Measurements from ENCODE around the gene NAV2.

Gene NAV2

GRCh38 chr11:19816040-19816439 lies 103.4 kb downstream of the NAV2 start:
- DNase-seq (ENCODE audit: insufficient read length, low spot score) (no peak), FAIRE-seq (no peak)
- TF ChIP-seq POLR2A (IDR thresholded peaks at IDR 0.05; ENCODE audit: low read depth, low read length): no peak

GRCh38 chr11:19816817-19817216 lies 104.2 kb downstream of the NAV2 start:
- FAIRE-seq: no peak
- no peak for DNase-seq (ENCODE audit: insufficient read length, low spot score)
- TF ChIP-seq POLR2A (IDR thresholded peaks at IDR 0.05; ENCODE audit: low read depth, low read length): no peak

GRCh38 chr11:19817265-19817851 lies 104.7 kb downstream of the NAV2 start:
- DNase-seq (ENCODE audit: insufficient read length, low spot score): no peak
- no peak for TF ChIP-seq POLR2A (IDR thresholded peaks at IDR 0.05; ENCODE audit: low read depth, low read length)
- FAIRE-seq: no peak

GRCh38 chr11:19817870-19818269 lies 105.2 kb downstream of the NAV2 start:
- no peak for TF ChIP-seq POLR2A (IDR thresholded peaks at IDR 0.05; ENCODE audit: low read depth, low read length)

GRCh38 chr11:19818619-19819018 lies 106.0 kb downstream of the NAV2 start:
- DNase-seq (ENCODE audit: insufficient read length, low spot score): no peak
- TF ChIP-seq POLR2A (IDR thresholded peaks at IDR 0.05; ENCODE audit: low read depth, low read length): no peak
- FAIRE-seq: no peak

More at GRCh38 chr11:19817870-19818269, 105.2 kb downstream of the NAV2 start:
- DNase-seq (ENCODE audit: insufficient read length, low spot score) (no peak), FAIRE-seq (no peak)

GRCh38 chr11:19819148-19819547 lies 106.5 kb downstream of the NAV2 start:
- no peak for FAIRE-seq
- TF ChIP-seq POLR2A (IDR thresholded peaks at IDR 0.05; ENCODE audit: low read depth, low read length): no peak
- no peak for DNase-seq (ENCODE audit: insufficient read length, low spot score)

GRCh38 chr11:19820100-19820499 lies 107.5 kb downstream of the NAV2 start:
- no peak for DNase-seq (ENCODE audit: insufficient read length, low spot score)

GRCh38 chr11:19821412-19821875 lies 108.8 kb downstream of the NAV2 start:
- DNase-seq (ENCODE audit: insufficient read length, low spot score): no peak
- FAIRE-seq: no peak
- no peak for TF ChIP-seq POLR2A (IDR thresholded peaks at IDR 0.05; ENCODE audit: low read depth, low read length)

More at GRCh38 chr11:19820100-19820499, 107.5 kb downstream of the NAV2 start:
- no peak for TF ChIP-seq POLR2A (IDR thresholded peaks at IDR 0.05; ENCODE audit: low read depth, low read length)
- FAIRE-seq: no peak

- FAIRE-seq (no peak), DNase-seq (ENCODE audit: insufficient read length, low spot score) (no peak)
- no peak for TF ChIP-seq POLR2A (IDR thresholded peaks at IDR 0.05; ENCODE audit: low read depth, low read length)
These were observed 109.4 kb downstream of the NAV2 start for GRCh38 chr11:19821993-19822392.

- FAIRE-seq (no peak), DNase-seq (ENCODE audit: insufficient read length, low spot score) (no peak)
- TF ChIP-seq POLR2A (IDR thresholded peaks at IDR 0.05; ENCODE audit: low read depth, low read length): no peak
These were observed 109.9 kb downstream of the NAV2 start for GRCh38 chr11:19822531-19822930.

- no peak for FAIRE-seq
- DNase-seq (ENCODE audit: insufficient read length, low spot score): no peak
- no peak for TF ChIP-seq POLR2A (IDR thresholded peaks at IDR 0.05; ENCODE audit: low read depth, low read length)
These were observed 114.0 kb downstream of the NAV2 start for GRCh38 chr11:19826606-19827005.

- TF ChIP-seq POLR2A (IDR thresholded peaks at IDR 0.05; ENCODE audit: low read depth, low read length): no peak
- FAIRE-seq (no peak), DNase-seq (ENCODE audit: insufficient read length, low spot score) (no peak)
These were observed 114.9 kb downstream of the NAV2 start for GRCh38 chr11:19827399-19828135.

GRCh38 chr11:19828382-19829108 lies 115.9 kb downstream of the NAV2 start:
- TF ChIP-seq POLR2A (IDR thresholded peaks at IDR 0.05; ENCODE audit: low read depth, low read length): no peak
- DNase-seq (ENCODE audit: insufficient read length, low spot score): no peak
- FAIRE-seq: no peak

GRCh38 chr11:19829109-19829837 lies 116.6 kb downstream of the NAV2 start:
- no peak for DNase-seq (ENCODE audit: insufficient read length, low spot score)
- no peak for FAIRE-seq
- TF ChIP-seq POLR2A (IDR thresholded peaks at IDR 0.05; ENCODE audit: low read depth, low read length): no peak

All from H54 (cell line).